ENCODE results near the gene CCDC146. TPM values are rescaled to one million over a fixed set of nuclear protein-coding genes. Genes with fewer than 3 reads are reported as not detected.

Gene CCDC146
- total and polyA plus RNA-seq, 9 of the 15 experiments (the other 6 are each of a cell fraction or from before 2014, with no cell fraction given) = 0.10 to 0.98 (median 0.26) TPM; not detected in 1

GRCh38 chr7:77188731-77189437 is 66.5 kb downstream of the CCDC146 start:
- Histone ChIP-seq H3K27me3 (ENCODE audit: control insufficient read depth in 2 of 2, insufficient read depth in 2 of 2, low read length in 2 of 2) (no peaks in the 10 kb centered on the region), H3K4me2 (ENCODE audit: insufficient read depth, low read length) (no peak overlapping the region), H3K9me3 (replicated peaks; ENCODE audit: control insufficient read depth, insufficient read depth, low read depth, low read length) (no peaks in the 10 kb centered on the region), H3K4me3 (no peak overlapping the region), H2AFZ (ENCODE audit: low read depth, low read length) (no peak overlapping the region), H3K27ac (ENCODE audit: extremely low read depth, low read depth, low read length) (no peak overlapping the region), H3K9me1 (ENCODE audit: control insufficient read depth, insufficient read depth, low read length) (no peaks in the 10 kb centered on the region), H3K79me2 (ENCODE audit: control insufficient read depth, insufficient read depth, low read length) (no peaks in the 10 kb centered on the region), H4K20me1 (replicated peaks; ENCODE audit: control insufficient read depth, insufficient read depth, low read length) (no peaks in the 10 kb centered on the region), H3K4me1 (replicated peaks in 1 of 2; ENCODE audit: control insufficient read depth in 2 of 2, insufficient read depth in 2 of 2, low read length in 2 of 2) (no peaks in the 10 kb centered on the region), H3K36me3 (ENCODE audit: control insufficient read depth, insufficient read depth, low read length) (no peaks in the 10 kb centered on the region), H3K9ac (ENCODE audit: insufficient read depth in 1 of 2, low read depth in 2 of 2, low read length in 2 of 2) (no peak overlapping the region)
- ATAC-seq (no peak), DNase-seq (ENCODE audit: extremely low read depth in 1 of 4, low spot score in 3 of 4) (no peak), FAIRE-seq (no peak)
- intact Hi-C loops (cut with micrococcal nuclease) = no loop called here
- in situ Hi-C loops (cut with MboI) = no loop called here
- ChIA-PET POLR2A (no interaction called here), CTCF (ENCODE audit: low intra/inter-chr PET ratio) (no interaction called here)
- WGBS (ENCODE audit: insufficient coverage, low coverage, missing lambda C conversion rate) = 0% methylated on average over 4 of the region's 4 CpGs
- BruUV-seq (replicated peaks) = no TSS peak
- TF ChIP-seq MEIS2 (IDR thresholded peaks at IDR 0.05; ENCODE audit: partially characterized antibody) = peak; percentile 9
- peak; percentile 88 for TF ChIP-seq SPI1 (IDR thresholded peaks at IDR 0.05; ENCODE audit: borderline replicate concordance, low read depth, low read length)
- no peak for TF ChIP-seq RFX7 (CRISPR knock-in tag; IDR thresholded peaks at IDR 0.05)
- TF ChIP-seq ESRRA (IDR thresholded peaks at IDR 0.05; ENCODE audit: borderline replicate concordance, low read depth) = peak; percentile 29; the same call in 1 of the 2 replicates

- POLR2A ChIA-PET = no interaction called here
- Histone ChIP-seq H3K9me1 (ENCODE audit: control insufficient read depth, insufficient read depth, low read length) (no peaks in the 10 kb centered on the region), H3K4me1 (replicated peaks in 1 of 2; ENCODE audit: control insufficient read depth in 2 of 2, insufficient read depth in 2 of 2, low read length in 2 of 2) (no peaks in the 10 kb centered on the region), H2AFZ (ENCODE audit: low read depth, low read length) (no peak overlapping the region), H3K4me3 (no peak overlapping the region), H3K36me3 (ENCODE audit: control insufficient read depth, insufficient read depth, low read length) (no peaks in the 10 kb centered on the region), H4K20me1 (replicated peaks; ENCODE audit: control insufficient read depth, insufficient read depth, low read length) (no peaks in the 10 kb centered on the region), H3K27me3 (ENCODE audit: control insufficient read depth in 2 of 2, insufficient read depth in 2 of 2, low read length in 2 of 2) (peaks cover 5 to 10% of the 10 kb centered on the region in 2 experiments; a peak in 4 of 5 replicates), H3K9ac (ENCODE audit: insufficient read depth in 1 of 2, low read depth in 2 of 2, low read length in 2 of 2) (no peak overlapping the region), H3K4me2 (ENCODE audit: insufficient read depth, low read length) (no peak overlapping the region), H3K27ac (ENCODE audit: extremely low read depth, low read depth, low read length) (no peak overlapping the region), H3K9me3 (replicated peaks; ENCODE audit: control insufficient read depth, insufficient read depth, low read depth, low read length) (no peaks in the 10 kb centered on the region), H3K79me2 (ENCODE audit: control insufficient read depth, insufficient read depth, low read length) (no peaks in the 10 kb centered on the region)
- no TSS peak for BruUV-seq (replicated peaks)
- intact Hi-C loops (cut with micrococcal nuclease) (no loop called here), in situ Hi-C loops (cut with MboI) (no loop called here)
- TF ChIP-seq MXI1 (IDR thresholded peaks at IDR 0.05; ENCODE audit: low read depth, low read length) (no peak), RAD21 (CRISPR knock-in tag; conservative IDR thresholded peaks at IDR 0.05 in 1 of 2, IDR thresholded peaks at IDR 0.05 in 1 of 2) (no peak), PCBP2 (IDR thresholded peaks at IDR 0.05; ENCODE audit: low read depth, low read length, poor library complexity, severe bottlenecking) (no peak), KLF1 (tag; IDR thresholded peaks at IDR 0.05) (no peak), CREBBP (IDR thresholded peaks at IDR 0.05; ENCODE audit: low read depth, low read length) (no peak), SIX5 (IDR thresholded peaks at IDR 0.05; ENCODE audit: borderline replicate concordance in 1 of 2, insufficient read depth in 1 of 2, low read depth in 1 of 2, low read length in 2 of 2) (no peak), E2F1 (CRISPR knock-in tag; IDR thresholded peaks at IDR 0.05) (no peak), HMG20B (CRISPR knock-in tag; IDR thresholded peaks at IDR 0.05) (no peak)
- ATAC-seq (no peak), DNase-seq (ENCODE audit: extremely low read depth in 1 of 4, low spot score in 3 of 4) (no peak), FAIRE-seq (no peak)
- CTCF ChIA-PET (ENCODE audit: low intra/inter-chr PET ratio) = no interaction called here
- WGBS (ENCODE audit: insufficient coverage, low coverage, missing lambda C conversion rate) = 0% methylated on average over 4 of the region's 4 CpGs
These were observed 74.7 kb downstream of the CCDC146 start for GRCh38 chr7:77197141-77197540.

Data from K562 (cell line).